Iris pigment epithelial cell (primary cell): Measurements from ENCODE around the gene FAM229B.

ENCODE experiments used
- DNase-seq: peaks from one replicate; pipeline ENCODE4 v3.0.0-alpha.2; 2011; ENCODE audit warnings: low read depth

FAM229B gene

DNA sequence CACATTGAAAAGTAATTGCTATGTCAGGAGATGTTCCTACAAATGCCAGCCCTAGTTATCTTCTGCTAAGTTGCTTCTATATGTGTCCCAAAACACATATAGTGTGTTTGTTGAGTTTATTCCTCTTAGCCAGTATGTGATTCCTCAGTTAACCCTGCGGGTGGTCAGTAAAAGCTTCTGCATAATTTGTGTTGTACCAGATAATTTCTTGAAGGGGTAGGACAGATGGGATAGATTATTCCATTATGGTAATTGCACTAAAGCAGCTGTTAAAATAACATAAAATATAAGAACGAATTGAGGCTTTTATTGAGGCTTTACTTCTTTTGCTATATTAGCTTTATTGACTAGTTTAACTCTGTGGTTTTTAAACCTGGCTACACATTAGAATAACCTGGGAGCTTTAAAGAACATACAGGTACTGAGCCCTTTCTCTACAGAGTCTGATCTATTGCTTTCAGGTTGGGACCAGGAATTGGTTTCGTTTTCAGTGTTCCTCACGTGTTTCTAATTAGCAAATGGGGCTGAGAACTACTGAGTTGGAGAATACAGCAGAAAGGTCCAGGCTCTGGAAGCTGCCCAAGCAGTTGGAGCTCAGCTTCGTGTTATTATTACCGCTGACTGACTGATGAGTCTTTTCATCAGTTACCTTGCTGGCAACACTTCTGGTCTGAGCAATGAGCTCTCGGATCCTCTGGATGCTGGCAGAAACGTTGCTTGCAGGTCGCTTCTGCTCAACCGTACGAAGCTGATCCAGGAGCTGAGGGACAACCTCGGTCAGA is 56.9 kb downstream of the FAM229B start:
- no peak for DNase-seq

- no peak for DNase-seq
These were observed 57.7 kb downstream of the FAM229B start for GRCh38 chr6:112145080-112145573.

- DNase-seq: no peak
These were observed 60.7 kb downstream of the FAM229B start for GRCh38 chr6:112148103-112148502.

GRCh38 chr6:112149236-112149635 is 61.8 kb downstream of the FAM229B start:
- no peak for DNase-seq

- DNase-seq: peak; percentile 56
These were observed 62.4 kb downstream of the FAM229B start for GRCh38 chr6:112149719-112150263.

GRCh38 chr6:112150363-112150762 is 63.0 kb downstream of the FAM229B start:
- DNase-seq: peak; percentile 42
